HepG2 (cell line): ENCODE results near the gene TADA2B. TPM values are rescaled to one million over a fixed set of nuclear protein-coding genes. Genes with fewer than 3 reads are reported as not detected.

Experiments
- CSRNP2 ChIP-seq: sonication (generic); formaldehyde crosslinking; conservative IDR thresholded peaks from 2 replicates; pipeline ENCODE4 v1.8.0; 2022; ENCODE audit warnings: low read depth, missing genetic modification reagents
- FOXJ3 ChIP-seq: sonication (generic); formaldehyde crosslinking; IDR thresholded peaks from 2 replicates; pipeline ENCODE4 v1.4.0; 2020; ENCODE audit warnings: missing genetic modification reagents, mild to moderate bottlenecking, borderline replicate concordance
- HIC2 ChIP-seq: sonication (generic); formaldehyde crosslinking; IDR thresholded peaks from 2 replicates; pipeline ENCODE4 v1.9.0; 2022; ENCODE audit warnings: low read depth, missing genetic modification reagents
- HNRNPH1 ChIP-seq: fragments of 200-400 bp; formaldehyde crosslinking; optimal IDR thresholded peaks from 2 replicates; pipeline ENCODE3; 2017; ENCODE audit warnings: mild to moderate bottlenecking, low read depth, low read length
- IRF9 ChIP-seq: sonication (generic); formaldehyde crosslinking; IDR thresholded peaks from 2 replicates; pipeline ENCODE4 v1.8.0; 2022; ENCODE audit warnings: missing genetic modification reagents, mild to moderate bottlenecking, borderline replicate concordance
- TBX2 ChIP-seq: sonication (generic); formaldehyde crosslinking; IDR thresholded peaks from 2 replicates; pipeline ENCODE4 v1.5.0; 2020; ENCODE audit warnings: missing genetic modification reagents, mild to moderate bottlenecking, borderline replicate concordance
- ZBTB26 ChIP-seq: IDR thresholded peaks from 2 replicates; pipeline ENCODE4 v1.6.1; 2016; ENCODE audit warnings: missing compliant biosample characterization, missing genetic modification reagents, borderline replicate concordance
- ZFP90 ChIP-seq: sonication (generic); formaldehyde crosslinking; IDR thresholded peaks from 2 replicates; pipeline ENCODE4 v1.8.0; 2022; ENCODE audit warnings: missing genetic modification reagents, mild to moderate bottlenecking, inconsistent platforms, borderline replicate concordance
- ZNF33B ChIP-seq: sonication (generic); formaldehyde crosslinking; IDR thresholded peaks from 2 replicates; pipeline ENCODE4 v1.5.1; 2020; ENCODE audit warnings: mild to moderate bottlenecking, missing genetic modification reagents
- ZNF605 ChIP-seq: sonication (generic); formaldehyde crosslinking; IDR thresholded peaks from 2 replicates; pipeline ENCODE4 v1.8.0; 2022; ENCODE audit warnings: mild to moderate bottlenecking, missing genetic modification reagents
- ZNF678 ChIP-seq: sonication (generic); formaldehyde crosslinking; IDR thresholded peaks from 2 replicates; pipeline ENCODE4 v1.4.0; 2020; ENCODE audit warnings: mild to moderate bottlenecking, missing genetic modification reagents
- ZNF781 ChIP-seq: sonication (generic); formaldehyde crosslinking; IDR thresholded peaks from 2 replicates; pipeline ENCODE4 v1.5.1; 2020; ENCODE audit warnings: borderline replicate concordance, mild to moderate bottlenecking, missing genetic modification reagents; ENCODE audit errors: not compliant biosample characterization
- ZNF782 ChIP-seq: sonication (generic); formaldehyde crosslinking; IDR thresholded peaks from 2 replicates; pipeline ENCODE4 v1.4.0; 2020; ENCODE audit warnings: missing genetic modification reagents, mild to moderate bottlenecking, borderline replicate concordance
- polyA plus RNA-seq, 8 experiments: library from polyadenylated mRNA; depleted of rRNA in 3 of 8; stranded (reverse) in 7 of 8; unstranded in 1 of 8; fragments of >200 nt; fragmentation: Illumina TruSeq in 4 of 8; extraction: Trizol in 4 of 8; gene quantifications; 2 replicates each; pipeline versions ENCODE4 v1.2.1 to v1.2.3, GENCODE V29; 2011 to 2016; ENCODE audit warnings: low read depth in 4 of 8, missing spikeins in 1 of 8, mixed read lengths in 1 of 8; ENCODE audit not compliant: insufficient read depth in 1 of 8
- total RNA-seq, 5 experiments: library from RNA; depleted of rRNA; stranded (reverse); fragments of >200 nt; fragmentation: Illumina TruSeq; extraction: Trizol; gene quantifications; 2 replicates each; pipeline ENCODE4 v1.2.3, GENCODE V29; 2016; ENCODE audit warnings: low read depth in 1 of 5

The TADA2B gene
- total and polyA plus RNA-seq, 2 of the 13 experiments (the other 11 are each of a cell fraction or from before 2014, with no cell fraction given), result 4.6 to 8.9 TPM

- TF ChIP-seq ZBTB26 (CRISPR knock-in tag), result no peak
- TF ChIP-seq ZNF33B (CRISPR knock-in tag), result no peak
- no peak for TF ChIP-seq FOXJ3 (CRISPR knock-in tag)
- no peak for TF ChIP-seq HNRNPH1
- no peak for TF ChIP-seq ZNF605
- TF ChIP-seq HIC2, result no peak
- TF ChIP-seq ZFP90 (CRISPR knock-in tag), result no peak
- TF ChIP-seq TBX2 (CRISPR knock-in tag), result no peak
- no peak for TF ChIP-seq CSRNP2
- no peak for TF ChIP-seq ZNF678 (CRISPR knock-in tag)
- TF ChIP-seq ZNF782 (CRISPR knock-in tag), result no peak
- no peak for TF ChIP-seq ZNF781 (CRISPR knock-in tag)
- TF ChIP-seq IRF9, result no peak
Observed at GRCh38 chr4:7105276-7105675, 62.1 kb downstream of the TADA2B start (continued).
